ENCODE measurements around the gene KREMEN2. TPM values are rescaled to one million over a fixed set of nuclear protein-coding genes. Genes with fewer than 3 reads are reported as not detected.

KREMEN2 gene
- total RNA-seq, 1 experiment from 2014 or later: 8.4 TPM

- H3F3A ChIP-seq (ENCODE audit: insufficient read depth, low read depth): 0 out of 2 replicates have a peak, but pooled peaks cover 7% of the 10 kb centered on the region
- no TSS peak for BruUV-seq (replicated peaks)
- H3K27me3 ChIP-seq (ENCODE audit: insufficient read depth, low read depth): no peaks in the 10 kb centered on the region
- DNase-seq: no peak
- no peaks in the 10 kb centered on the region for H3K4me1 ChIP-seq (replicated peaks; ENCODE audit: insufficient read depth)
- H3K9me2 ChIP-seq (ENCODE audit: insufficient read depth): no peaks in the 10 kb centered on the region
- no peak overlapping the region for H3K4me3 ChIP-seq
- TF ChIP-seq CTCF (conservative IDR thresholded peaks at IDR 0.05) (no peak), EZH2 (IDR thresholded peaks at IDR 0.05; ENCODE audit: low read depth) (no peak)
- no peak overlapping the region for H2AFZ ChIP-seq
- no peak overlapping the region for H3K27ac ChIP-seq
- H3K9me3 ChIP-seq (ENCODE audit: insufficient read depth, low read depth): no peaks in the 10 kb centered on the region
- POLR2A ChIA-PET (ENCODE audit: unreplicated experiment): no interaction called here
- intact Hi-C loops (cut with micrococcal nuclease; ENCODE audit: unreplicated experiment): no loop called here
- no peaks in the 10 kb centered on the region for H3K36me3 ChIP-seq (ENCODE audit: low read depth)
- CTCF ChIA-PET: no interaction called here
- no peaks in the 10 kb centered on the region for H4K20me1 ChIP-seq (ENCODE audit: insufficient read depth)
- H3K4me2 ChIP-seq: no peak overlapping the region
- H3K79me2 ChIP-seq (ENCODE audit: low read depth): no peaks in the 10 kb centered on the region
These were observed 9.3 kb upstream of the KREMEN2 start for GRCh38 chr16:2954656-2955381.

- H3K4me2 ChIP-seq: no peak overlapping the region
- H3K9me2 ChIP-seq (ENCODE audit: insufficient read depth): no peaks in the 10 kb centered on the region
- no peak overlapping the region for H2AFZ ChIP-seq
- no peak overlapping the region for H3K27ac ChIP-seq
- H3F3A ChIP-seq (ENCODE audit: insufficient read depth, low read depth): 0 out of 2 replicates have a peak, but pooled peaks cover 7% of the 10 kb centered on the region
- H3K4me1 ChIP-seq (replicated peaks; ENCODE audit: insufficient read depth): no peaks in the 10 kb centered on the region
- no TSS peak for BruUV-seq (replicated peaks)
- no peaks in the 10 kb centered on the region for H4K20me1 ChIP-seq (ENCODE audit: insufficient read depth)
- no peak overlapping the region for H3K4me3 ChIP-seq
- CTCF ChIA-PET: no interaction called here
- intact Hi-C loops (cut with micrococcal nuclease; ENCODE audit: unreplicated experiment): no loop called here
- H3K9me3 ChIP-seq (ENCODE audit: insufficient read depth, low read depth): no peaks in the 10 kb centered on the region
- TF ChIP-seq EZH2 (IDR thresholded peaks at IDR 0.05; ENCODE audit: low read depth) (no peak), CTCF (conservative IDR thresholded peaks at IDR 0.05) (no peak)
- no peaks in the 10 kb centered on the region for H3K27me3 ChIP-seq (ENCODE audit: insufficient read depth, low read depth)
- H3K36me3 ChIP-seq (ENCODE audit: low read depth): no peaks in the 10 kb centered on the region
- POLR2A ChIA-PET (ENCODE audit: unreplicated experiment): no interaction called here
- no peaks in the 10 kb centered on the region for H3K79me2 ChIP-seq (ENCODE audit: low read depth)
- no peak for DNase-seq
These were observed 8.7 kb upstream of the KREMEN2 start for GRCh38 chr16:2955438-2955778.

- Histone ChIP-seq H2AFZ (no peak overlapping the region), H3K79me2 (ENCODE audit: low read depth) (no peaks in the 10 kb centered on the region), H3F3A (ENCODE audit: insufficient read depth, low read depth) (0 out of 2 replicates have a peak, but pooled peaks cover 7% of the 10 kb centered on the region), H3K36me3 (ENCODE audit: low read depth) (no peaks in the 10 kb centered on the region), H3K4me1 (replicated peaks; ENCODE audit: insufficient read depth) (no peaks in the 10 kb centered on the region), H4K20me1 (ENCODE audit: insufficient read depth) (no peaks in the 10 kb centered on the region), H3K27me3 (ENCODE audit: insufficient read depth, low read depth) (no peaks in the 10 kb centered on the region), H3K4me2 (no peak overlapping the region), H3K9me3 (ENCODE audit: insufficient read depth, low read depth) (no peaks in the 10 kb centered on the region), H3K4me3 (no peak overlapping the region), H3K27ac (no peak overlapping the region), H3K9me2 (ENCODE audit: insufficient read depth) (no peaks in the 10 kb centered on the region)
- ChIA-PET POLR2A (ENCODE audit: unreplicated experiment) (no interaction called here), CTCF (no interaction called here)
- TF ChIP-seq EZH2 (IDR thresholded peaks at IDR 0.05; ENCODE audit: low read depth) (no peak), CTCF (conservative IDR thresholded peaks at IDR 0.05) (no peak)
- DNase-seq: no peak
- intact Hi-C loops (cut with micrococcal nuclease; ENCODE audit: unreplicated experiment): no loop called here
- no TSS peak for BruUV-seq (replicated peaks)
These were observed 8.1 kb upstream of the KREMEN2 start for GRCh38 chr16:2955779-2956578.

Measured in PC-9 (cell line).